ENCODE data around the gene GPR33. TPM values are rescaled to one million over a fixed set of nuclear protein-coding genes. Genes with fewer than 3 reads are reported as not detected.
A peak's percentile ranks its signal among the peaks of the same experiment; 100 is the strongest.

The GPR33 gene
- total RNA-seq, 4 donors from 2014 or later: not detected

DNA sequence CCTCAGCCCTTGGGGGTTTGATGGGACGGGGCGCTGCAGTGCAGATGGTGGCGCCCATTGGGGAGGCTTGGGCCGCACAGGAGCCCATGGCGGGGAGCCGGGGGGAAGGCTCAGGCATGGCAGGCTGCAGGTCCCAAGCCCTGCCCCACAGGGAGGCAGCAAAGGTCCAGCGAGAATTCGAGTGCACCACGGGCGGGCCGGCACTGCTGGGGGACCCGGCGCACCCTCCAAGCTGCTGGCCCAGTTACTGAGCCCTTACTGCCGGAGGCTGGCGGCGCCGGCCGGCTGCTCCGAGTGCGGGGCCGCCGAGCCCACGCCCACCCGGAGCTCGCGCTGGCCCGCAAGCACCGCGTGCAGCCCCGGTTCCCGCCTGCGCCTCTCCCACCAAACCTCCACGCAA, 39.2 kb upstream of the GPR33 start:
- TF ChIP-seq CTCF (IDR thresholded peaks at IDR 0.05 in 4 of 5, conservative IDR thresholded peaks at IDR 0.05 in 1 of 5): no peak
- TF ChIP-seq POLR2A (IDR thresholded peaks at IDR 0.05): no peak
- intact Hi-C loops (cut with DNase I; ENCODE audit: low total_unique reads): no loop called here
- in situ Hi-C loops (cut with MboI; ENCODE audit: low sequenced_read_pairs in 4 of 4): no loop called here

GRCh38 chr14:31510855-31511254, 23.0 kb upstream of the GPR33 start:
- no peak overlapping the region for H3K4me3 ChIP-seq
- peaks cover 0 to 2% of the 10 kb centered on the region in 2 donors for H3K4me1 ChIP-seq
- H3K9me3 ChIP-seq: no peaks in the 10 kb centered on the region
- ATAC-seq: no peak
- in situ Hi-C loops (cut with MboI; ENCODE audit: low sequenced_read_pairs in 4 of 4) (loop anchor here (5.0 to 25.0 kb wide), 5 partner anchors 741 to 954 kb away; no protein-coding TSS in a partner anchor), intact Hi-C loops (cut with DNase I; ENCODE audit: low total_unique reads) (loop anchor here (2.0 kb wide), 1 partner anchor 744 kb away; no protein-coding TSS in a partner anchor)
- no peaks in the 10 kb centered on the region for H3K36me3 ChIP-seq
- no peak for DNase-seq
- TF ChIP-seq CTCF (IDR thresholded peaks at IDR 0.05 in 4 of 5, conservative IDR thresholded peaks at IDR 0.05 in 1 of 5) (no peak), POLR2A (IDR thresholded peaks at IDR 0.05) (no peak)
- H3K27ac ChIP-seq: no peak overlapping the region
- H3K27me3 ChIP-seq: no peaks in the 10 kb centered on the region

More for the DNA sequence above, 39.2 kb upstream of the GPR33 start:
- no peaks in the 10 kb centered on the region for H3K36me3 ChIP-seq
- no peaks in the 10 kb centered on the region for H3K4me1 ChIP-seq
- DNase-seq: no peak
- no peak overlapping the region for H3K27ac ChIP-seq
- no peaks in the 10 kb centered on the region for H3K27me3 ChIP-seq
- no peak overlapping the region for H3K4me3 ChIP-seq
- no peak for ATAC-seq
- H3K9me3 ChIP-seq: no peaks in the 10 kb centered on the region

GRCh38 chr14:31510222-31510621, 22.4 kb upstream of the GPR33 start:
- no peak overlapping the region for H3K4me3 ChIP-seq
- no peaks in the 10 kb centered on the region for H3K27me3 ChIP-seq
- in situ Hi-C loops (cut with MboI; ENCODE audit: low sequenced_read_pairs in 4 of 4): loop anchor here (5.0 to 25.0 kb wide), 5 partner anchors 742 to 955 kb away; no protein-coding TSS in a partner anchor
- ATAC-seq (no peak), DNase-seq (no peak)
- intact Hi-C loops (cut with DNase I; ENCODE audit: low total_unique reads): loop anchor here (2.0 kb wide), 1 partner anchor 745 kb away; no protein-coding TSS in a partner anchor
- H3K4me1 ChIP-seq: peaks cover 0 to 8% of the 10 kb centered on the region in 2 donors
- H3K27ac ChIP-seq: no peak overlapping the region
- H3K36me3 ChIP-seq: no peaks in the 10 kb centered on the region
- TF ChIP-seq POLR2A (IDR thresholded peaks at IDR 0.05) (no peak), CTCF (IDR thresholded peaks at IDR 0.05 in 4 of 5, conservative IDR thresholded peaks at IDR 0.05 in 1 of 5) (peak; percentile 35 to 68 (median 56))
- no peaks in the 10 kb centered on the region for H3K9me3 ChIP-seq

GRCh38 chr14:31508135-31508534, 20.3 kb upstream of the GPR33 start:
- Histone ChIP-seq H3K27me3 (no peaks in the 10 kb centered on the region), H3K4me1 (peaks cover 0 to 9% of the 10 kb centered on the region in 2 donors), H3K36me3 (no peaks in the 10 kb centered on the region), H3K9me3 (no peaks in the 10 kb centered on the region), H3K4me3 (no peak overlapping the region), H3K27ac (no peak overlapping the region)
- intact Hi-C loops (cut with DNase I; ENCODE audit: low total_unique reads): no loop called here
- in situ Hi-C loops (cut with MboI; ENCODE audit: low sequenced_read_pairs in 4 of 4): loop anchor here in 1 of 4 donors (25.0 kb wide), 2 partner anchors 754 to 954 kb away; no protein-coding TSS in a partner anchor
- DNase-seq (no peak), ATAC-seq (no peak)
- no peak for TF ChIP-seq POLR2A (IDR thresholded peaks at IDR 0.05)
- no peak for TF ChIP-seq CTCF (IDR thresholded peaks at IDR 0.05 in 4 of 5, conservative IDR thresholded peaks at IDR 0.05 in 1 of 5)

- Histone ChIP-seq H3K36me3 (no peaks in the 10 kb centered on the region), H3K9me3 (no peaks in the 10 kb centered on the region), H3K4me1 (peaks cover 0 to 9% of the 10 kb centered on the region in 2 donors), H3K27ac (no peak overlapping the region), H3K27me3 (no peaks in the 10 kb centered on the region), H3K4me3 (no peak overlapping the region)
- DNase-seq (no peak), ATAC-seq (no peak)
- no peak for TF ChIP-seq CTCF (IDR thresholded peaks at IDR 0.05 in 4 of 5, conservative IDR thresholded peaks at IDR 0.05 in 1 of 5)
- no peak for TF ChIP-seq POLR2A (IDR thresholded peaks at IDR 0.05)
- in situ Hi-C loops (cut with MboI; ENCODE audit: low sequenced_read_pairs in 4 of 4) (loop anchor here in 1 of 4 donors (25.0 kb wide), 2 partner anchors 757 to 957 kb away; no protein-coding TSS in a partner anchor), intact Hi-C loops (cut with DNase I; ENCODE audit: low total_unique reads) (no loop called here)
Measured at GRCh38 chr14:31505411-31505810, 17.6 kb upstream of the GPR33 start.

All from gastrocnemius medialis (tissue), 4 donors.